HCT116 (cell line): Measurements from ENCODE around the gene BBX. TPM values are rescaled to one million over a fixed set of nuclear protein-coding genes. Genes with fewer than 3 reads are reported as not detected.

ENCODE experiments used
- ATAC-seq: fragments of 200-7000 bp; cut with Tn5 transposase; 2 replicates; pipeline ENCODE4 v1.9.1; 2020; ENCODE audit warnings: mild to moderate bottlenecking, moderate library complexity
- BruUV-seq: library from RNA; stranded (reverse); fragments of 400-500 nt; replicated peaks from 2 replicates; lab custom pipeline; 2021; lab: Mats Ljungman, UMichigan
- CTCF ChIA-PET: fragments of 300-600 bp; sonication (Branson Sonifier 250); formaldehyde crosslinking; loops from one replicate; lab custom pipeline; 2021; ENCODE audit warnings: antibody characterized with exemption; lab: Charles Lee
- POLR2A ChIA-PET: fragments of 300-600, 350-600 bp; sonication (Branson Sonifier 250); formaldehyde crosslinking; loops from one replicate; lab custom pipeline; 2021; ENCODE audit warnings: antibody characterized with exemption; lab: Charles Lee
- RAD21 ChIA-PET, 2 experiments: fragments of 300-600 bp; sonication (Branson Sonifier 250); formaldehyde crosslinking; loops; one replicate each; lab custom pipeline; 2023; ENCODE audit warnings: low total read pairs in 2 of 2; ENCODE audit not compliant: uncharacterized antibody in 2 of 2, unreplicated experiment in 2 of 2, low non-redundant PET in 1 of 2; lab: Charles Lee
- DNase-seq: peaks from one replicate; pipeline ENCODE4 v3.0.0-alpha.2; 2010; ENCODE audit warnings: low read depth, low spot score
- H2AFZ ChIP-seq: fragments of 200-600 bp; shearing (Covaris generic), sonication (generic); 2 replicates; pipeline ENCODE4 v1.6.1; 2017; ENCODE audit warnings: low read depth, mixed run types, mixed read lengths, antibody characterized with exemption, low read length; ENCODE audit not compliant: poor library complexity, severe bottlenecking
- H3K27ac ChIP-seq: 2 replicates; pipeline ENCODE4 v1.5.1; 2012; ENCODE audit warnings: low read depth, low read length
- H3K27me3 ChIP-seq: fragments of 200-600 bp; sonication (generic); 2 replicates; pipeline ENCODE4 v1.6.1; 2016; ENCODE audit warnings: mixed run types, low read length, mixed read lengths; ENCODE audit not compliant: insufficient read depth
- H3K36me3 ChIP-seq, 2 experiments: fragments of 200-500 bp in 1 of 2; fragments of 200-600 bp in 1 of 2; sonication (Bioruptor generic) in 1 of 2; sonication (generic) in 1 of 2; 2 replicates each; pipeline versions ENCODE4 v1.5.1 to v1.6.1; 2014 to 2016; ENCODE audit warnings: low read length in 2 of 2, inconsistent platforms in 1 of 2, mixed read lengths in 1 of 2, mixed run types in 1 of 2; ENCODE audit not compliant: insufficient read depth in 2 of 2, control insufficient read depth in 1 of 2
- H3K4me1 ChIP-seq, 2 experiments: fragments of 200-600 bp in 1 of 2; sonication (generic) in 1 of 2; 2 replicates each; pipeline versions ENCODE4 v1.5.1 to v1.6.1; 2012 to 2017; ENCODE audit warnings: low read length in 2 of 2, inconsistent platforms in 1 of 2, mild to moderate bottlenecking in 1 of 2, mixed read lengths in 1 of 2, mixed run types in 1 of 2, moderate library complexity in 1 of 2; ENCODE audit not compliant: insufficient read depth in 2 of 2, control insufficient read depth in 1 of 2
- H3K4me2 ChIP-seq: fragments of 200-600 bp; sonication (generic); 2 replicates; pipeline ENCODE4 v1.6.1; 2017; ENCODE audit warnings: mixed run types, low read length, mixed read lengths
- H3K4me3 ChIP-seq, 2 experiments: fragments of 200-600 bp in 1 of 2; sonication (generic) in 1 of 2; replicated peaks in 1 of 2; 2 replicates each; pipeline ENCODE4 v1.5.1; 2011 to 2016; ENCODE audit warnings: low read length in 2 of 2, control low read depth in 1 of 2, low read depth in 1 of 2, mild to moderate bottlenecking in 1 of 2, mixed read lengths in 1 of 2, mixed run types in 1 of 2
- H3K79me2 ChIP-seq: fragments of 200-600 bp; sonication (generic); 2 replicates; pipeline ENCODE4 v1.6.1; 2017; ENCODE audit warnings: mild to moderate bottlenecking, mixed run types, low read length, moderate library complexity, mixed read lengths; ENCODE audit not compliant: insufficient read depth
- H3K9ac ChIP-seq: fragments of 200-600 bp; sonication (generic); 2 replicates; pipeline ENCODE4 v1.6.1; 2016; ENCODE audit warnings: low read length, mixed read lengths
- H3K9me2 ChIP-seq: fragments of 200-600 bp; sonication (generic), shearing (Covaris generic); 2 replicates; pipeline ENCODE4 v1.6.1; 2017; ENCODE audit warnings: mixed run types, mild to moderate bottlenecking, moderate library complexity; ENCODE audit not compliant: insufficient read depth
- H3K9me3 ChIP-seq, 2 experiments: fragments of 200-500 bp in 1 of 2; fragments of 200-600 bp in 1 of 2; sonication (Bioruptor generic) in 1 of 2; sonication (generic) in 1 of 2; 2 replicates each; pipeline ENCODE4 v1.6.1; 2014 to 2017; ENCODE audit warnings: low read length in 2 of 2, mixed read lengths in 2 of 2, inconsistent platforms in 1 of 2, low read depth in 1 of 2, mild to moderate bottlenecking in 1 of 2, mixed run types in 1 of 2, moderate library complexity in 1 of 2; ENCODE audit not compliant: control insufficient read depth in 1 of 2, insufficient read depth in 1 of 2
- H4K20me1 ChIP-seq: fragments of 200-600 bp; sonication (generic), shearing (Covaris generic); 2 replicates; pipeline ENCODE4 v1.6.1; 2017; ENCODE audit warnings: mixed run types, mild to moderate bottlenecking, moderate library complexity; ENCODE audit not compliant: insufficient read depth
- CEBPB ChIP-seq: IDR thresholded peaks from 2 replicates; pipeline ENCODE4 v1.6.1; 2012; ENCODE audit warnings: low read depth
- ELF1 ChIP-seq: IDR thresholded peaks from 2 replicates; pipeline ENCODE4 v1.6.1; 2012; ENCODE audit warnings: low read depth, borderline replicate concordance
- POLR2A ChIP-seq: IDR thresholded peaks from 2 replicates; pipeline ENCODE4 v1.7.0; 2011; ENCODE audit warnings: borderline replicate concordance; ENCODE audit not compliant: insufficient read depth, insufficient read length; ENCODE audit errors: extremely low read depth
- POLR2AphosphoS5 ChIP-seq: IDR thresholded peaks from 2 replicates; pipeline ENCODE4 v1.6.1; 2011; ENCODE audit warnings: mild to moderate bottlenecking, low read depth, low read length, moderate library complexity
- SRF ChIP-seq: IDR thresholded peaks from 2 replicates; pipeline ENCODE4 v1.6.1; 2012; ENCODE audit warnings: low read depth
- ZBTB33 ChIP-seq: IDR thresholded peaks from 2 replicates; pipeline ENCODE4 v1.6.1; 2011; ENCODE audit warnings: mild to moderate bottlenecking, low read length, moderate library complexity; ENCODE audit not compliant: insufficient replicate concordance; ENCODE audit errors: extremely low read depth
- intact Hi-C: fragments of 100-400 bp; cut with micrococcal nuclease; formaldehyde crosslinking; loops from 2 replicates; pipeline ENCODE4 v1.10.0; 2022
- total RNA-seq: library from RNA; stranded (reverse); gene quantifications from one replicate; pipeline ENCODE4 v1.2.1, GENCODE V29; 2021; ENCODE audit not compliant: unreplicated experiment
- TF ChIP-seq, protein P1 (sequence below), 3 experiments: fragments of 200-600 bp in 1 of 3; sonication (generic) in 1 of 3; IDR thresholded peaks in 2 of 3; conservative IDR thresholded peaks in 1 of 3; 2 replicates each; pipeline ENCODE4 v1.5.1; 2012 to 2017; ENCODE audit warnings: low read depth in 2 of 3, low read length in 2 of 3, antibody characterized with exemption in 1 of 3, borderline replicate concordance in 1 of 3, control low read depth in 1 of 3, mild to moderate bottlenecking in 1 of 3, mixed read lengths in 1 of 3, mixed run types in 1 of 3, moderate library complexity in 1 of 3; ENCODE audit not compliant: insufficient read depth in 1 of 3

BBX gene
- total RNA-seq, 1 experiment from 2014 or later = 55.6 TPM

GRCh38 chr3:107555359-107555758 lies 32.6 kb downstream of the BBX start:
- no peaks in the 10 kb centered on the region for H4K20me1 ChIP-seq
- no peak overlapping the region for H2AFZ ChIP-seq
- CTCF ChIA-PET = no interaction called here
- POLR2A ChIA-PET = no interaction called here
- no peak for ATAC-seq
- no peaks in the 10 kb centered on the region for H3K36me3 ChIP-seq
- DNase-seq = no peak
- no peak overlapping the region for H3K4me3 ChIP-seq
- H3K4me1 ChIP-seq = no peaks in the 10 kb centered on the region
- H3K27ac ChIP-seq = no peak overlapping the region
- peaks cover 13% of the 10 kb centered on the region for H3K79me2 ChIP-seq
- RAD21 ChIA-PET = no interaction called here
- no TSS peak for BruUV-seq
- no peak overlapping the region for H3K9ac ChIP-seq
- H3K27me3 ChIP-seq = no peaks in the 10 kb centered on the region
- TF ChIP-seq POLR2A (no peak), CEBPB (no peak), ZBTB33 (no peak), POLR2AphosphoS5 (no peak), SRF (no peak), ELF1 (no peak)
- TF ChIP-seq, protein P1, sequence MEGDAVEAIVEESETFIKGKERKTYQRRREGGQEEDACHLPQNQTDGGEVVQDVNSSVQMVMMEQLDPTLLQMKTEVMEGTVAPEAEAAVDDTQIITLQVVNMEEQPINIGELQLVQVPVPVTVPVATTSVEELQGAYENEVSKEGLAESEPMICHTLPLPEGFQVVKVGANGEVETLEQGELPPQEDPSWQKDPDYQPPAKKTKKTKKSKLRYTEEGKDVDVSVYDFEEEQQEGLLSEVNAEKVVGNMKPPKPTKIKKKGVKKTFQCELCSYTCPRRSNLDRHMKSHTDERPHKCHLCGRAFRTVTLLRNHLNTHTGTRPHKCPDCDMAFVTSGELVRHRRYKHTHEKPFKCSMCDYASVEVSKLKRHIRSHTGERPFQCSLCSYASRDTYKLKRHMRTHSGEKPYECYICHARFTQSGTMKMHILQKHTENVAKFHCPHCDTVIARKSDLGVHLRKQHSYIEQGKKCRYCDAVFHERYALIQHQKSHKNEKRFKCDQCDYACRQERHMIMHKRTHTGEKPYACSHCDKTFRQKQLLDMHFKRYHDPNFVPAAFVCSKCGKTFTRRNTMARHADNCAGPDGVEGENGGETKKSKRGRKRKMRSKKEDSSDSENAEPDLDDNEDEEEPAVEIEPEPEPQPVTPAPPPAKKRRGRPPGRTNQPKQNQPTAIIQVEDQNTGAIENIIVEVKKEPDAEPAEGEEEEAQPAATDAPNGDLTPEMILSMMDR (IDR thresholded peaks at IDR 0.05 in 2 of 3, conservative IDR thresholded peaks at IDR 0.05 in 1 of 3; ENCODE audit: borderline replicate concordance in 1 of 3, insufficient read depth in 1 of 3, low read depth in 2 of 3, low read length in 2 of 3) = no peak
- H3K4me2 ChIP-seq = no peak overlapping the region
- intact Hi-C loops = no loop called here
- H3K9me2 ChIP-seq = no peaks in the 10 kb centered on the region
- no peaks in the 10 kb centered on the region for H3K9me3 ChIP-seq
